SK-N-SH treated with all-trans-retinoic acid at 6 μM for 48 hours (cell line): ENCODE measurements around the gene SH3GLB1.

Experiments
- TOX ChIP-seq: fragments of 250-450 bp; sonication (Bioruptor Pico); IDR thresholded peaks from 2 replicates; pipeline ENCODE4 v1.8.0; 2021; ENCODE audit warnings: mild to moderate bottlenecking, moderate library complexity, borderline replicate concordance
- TF ChIP-seq, protein P1 (sequence below): fragments of 250-450 bp; sonication (Bioruptor Pico); IDR thresholded peaks from 2 replicates; pipeline ENCODE4 v1.8.0; 2020; ENCODE audit warnings: mild to moderate bottlenecking, moderate library complexity, borderline replicate concordance

DNA sequence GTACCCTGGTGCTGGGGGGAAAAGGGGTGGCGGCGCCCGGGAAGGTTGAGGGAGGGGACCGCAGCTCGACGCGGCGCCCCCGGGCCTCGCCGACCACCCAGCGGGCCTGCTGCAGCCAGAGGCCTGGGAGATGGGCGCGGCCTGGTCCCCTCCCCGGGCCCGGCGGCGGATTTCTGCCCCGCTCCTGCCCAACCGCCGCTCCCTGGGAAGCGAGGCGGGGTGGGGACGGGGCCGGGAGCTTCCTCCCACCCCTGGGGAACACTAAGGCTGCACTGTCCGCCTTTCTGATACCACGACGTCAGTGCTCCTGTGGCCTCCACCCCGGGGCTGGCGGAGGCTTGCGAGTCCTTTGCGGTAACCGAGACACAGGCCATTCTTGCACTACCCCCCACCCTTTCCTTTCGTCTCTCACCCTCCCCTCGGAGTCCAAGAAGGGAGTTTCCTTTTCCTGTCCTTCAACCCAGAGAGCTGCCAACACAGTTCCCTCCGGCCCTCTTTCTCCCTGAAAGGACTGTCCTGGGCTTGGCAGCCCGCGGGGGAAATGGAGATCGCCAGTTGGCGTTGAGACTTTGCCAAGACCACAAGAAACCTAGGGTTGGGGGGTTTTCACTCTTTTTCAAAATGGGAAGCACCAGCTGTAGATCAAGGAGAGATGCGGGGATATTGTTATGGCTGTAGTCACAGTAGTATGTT is 742 bp downstream of the SH3GLB1 start:
- no peak for TF ChIP-seq TOX (CRISPR knock-in tag)
- TF ChIP-seq, protein P1, sequence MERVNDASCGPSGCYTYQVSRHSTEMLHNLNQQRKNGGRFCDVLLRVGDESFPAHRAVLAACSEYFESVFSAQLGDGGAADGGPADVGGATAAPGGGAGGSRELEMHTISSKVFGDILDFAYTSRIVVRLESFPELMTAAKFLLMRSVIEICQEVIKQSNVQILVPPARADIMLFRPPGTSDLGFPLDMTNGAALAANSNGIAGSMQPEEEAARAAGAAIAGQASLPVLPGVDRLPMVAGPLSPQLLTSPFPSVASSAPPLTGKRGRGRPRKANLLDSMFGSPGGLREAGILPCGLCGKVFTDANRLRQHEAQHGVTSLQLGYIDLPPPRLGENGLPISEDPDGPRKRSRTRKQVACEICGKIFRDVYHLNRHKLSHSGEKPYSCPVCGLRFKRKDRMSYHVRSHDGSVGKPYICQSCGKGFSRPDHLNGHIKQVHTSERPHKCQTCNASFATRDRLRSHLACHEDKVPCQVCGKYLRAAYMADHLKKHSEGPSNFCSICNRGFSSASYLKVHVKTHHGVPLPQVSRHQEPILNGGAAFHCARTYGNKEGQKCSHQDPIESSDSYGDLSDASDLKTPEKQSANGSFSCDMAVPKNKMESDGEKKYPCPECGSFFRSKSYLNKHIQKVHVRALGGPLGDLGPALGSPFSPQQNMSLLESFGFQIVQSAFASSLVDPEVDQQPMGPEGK (CRISPR knock-in tag): no peak
